KMS-11 (cell line): ENCODE results near the gene GCHFR.

Experiments used
- H2AFZ ChIP-seq: fragments of 200-600 bp; sonication (generic); 2 replicates; pipeline ENCODE4 v1.6.1; 2016; ENCODE audit warnings: antibody characterized with exemption, mixed run types, low read depth
- H3K27ac ChIP-seq: fragments of 200-600 bp; sonication (generic); 2 replicates; pipeline ENCODE4 v1.6.1; 2016; ENCODE audit warnings: mild to moderate bottlenecking, mixed run types
- H3K27me3 ChIP-seq: fragments of 200-600 bp; sonication (generic); 2 replicates; pipeline ENCODE4 v1.6.1; 2017; ENCODE audit warnings: mild to moderate bottlenecking, low read depth, mixed run types, moderate library complexity; ENCODE audit not compliant: insufficient read depth
- H3K36me3 ChIP-seq: fragments of 200-600 bp; sonication (generic); 2 replicates; pipeline ENCODE4 v1.6.1; 2017; ENCODE audit warnings: mild to moderate bottlenecking, mixed run types; ENCODE audit not compliant: insufficient read depth
- H3K4me1 ChIP-seq: fragments of 200-600 bp; sonication (generic); 2 replicates; pipeline ENCODE4 v1.6.1; 2016; ENCODE audit warnings: mild to moderate bottlenecking, low read depth, mixed run types; ENCODE audit not compliant: poor library complexity, severe bottlenecking
- H3K4me2 ChIP-seq: fragments of 200-600 bp; sonication (generic); 2 replicates; pipeline ENCODE4 v1.7.0; 2016; ENCODE audit warnings: mild to moderate bottlenecking, mixed run types
- H3K4me3 ChIP-seq: fragments of 200-600 bp; sonication (generic); IDR thresholded peaks from 2 replicates; pipeline ENCODE4 v1.6.1; 2017; ENCODE audit warnings: low read depth, low read length, mixed read lengths; ENCODE audit not compliant: insufficient read depth
- H3K79me2 ChIP-seq: fragments of 200-600 bp; sonication (generic); 2 replicates; pipeline ENCODE4 v1.6.1; 2016; ENCODE audit warnings: low read depth, mixed run types; ENCODE audit not compliant: insufficient read depth
- H3K9ac ChIP-seq: fragments of 200-600 bp; sonication (generic); 2 replicates; pipeline ENCODE4 v1.6.1; 2016; ENCODE audit warnings: mild to moderate bottlenecking, mixed run types
- H4K20me1 ChIP-seq: fragments of 200-600 bp; sonication (generic); 2 replicates; pipeline ENCODE4 v1.6.1; 2016; ENCODE audit warnings: mild to moderate bottlenecking, mixed run types; ENCODE audit not compliant: insufficient read depth
- TF ChIP-seq, protein P1 (sequence below): fragments of 200-600 bp; sonication (generic); conservative IDR thresholded peaks from 2 replicates; pipeline ENCODE4 v1.6.1; 2017; ENCODE audit warnings: low read depth, mild to moderate bottlenecking, antibody characterized with exemption, low read length, moderate library complexity, mixed read lengths

Gene GCHFR

DNA sequence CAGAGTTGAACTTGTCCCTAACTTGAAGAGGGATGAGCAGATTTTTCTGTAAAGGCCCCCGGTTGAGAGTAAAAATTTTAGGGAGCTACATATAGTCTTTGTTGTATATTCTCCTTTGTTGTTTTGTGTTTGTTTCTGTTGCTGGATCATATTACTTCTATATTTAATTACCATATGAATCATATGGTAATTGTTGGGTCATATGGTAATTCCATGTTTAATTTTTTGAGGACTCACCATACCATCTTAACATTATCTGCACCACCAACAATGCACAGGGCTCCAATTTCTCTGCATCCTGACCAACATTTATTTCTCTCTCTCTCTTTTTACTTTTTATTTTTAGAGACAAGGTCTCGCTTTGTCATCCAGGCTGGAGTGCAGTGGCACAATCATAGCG lies 35.7 kb downstream of the GCHFR start:
- Histone ChIP-seq H3K4me3 (no peak overlapping the region), H3K36me3 (no peaks in the 10 kb centered on the region), H3K27ac (no peak overlapping the region), H3K9ac (no peak overlapping the region), H2AFZ (no peak overlapping the region), H3K79me2 (no peaks in the 10 kb centered on the region; the same call in 1 of the 2 replicates), H3K27me3 (no peaks in the 10 kb centered on the region), H4K20me1 (no peaks in the 10 kb centered on the region), H3K4me2 (no peak overlapping the region), H3K4me1 (peaks cover 3% of the 10 kb centered on the region)
- TF ChIP-seq, protein P1, sequence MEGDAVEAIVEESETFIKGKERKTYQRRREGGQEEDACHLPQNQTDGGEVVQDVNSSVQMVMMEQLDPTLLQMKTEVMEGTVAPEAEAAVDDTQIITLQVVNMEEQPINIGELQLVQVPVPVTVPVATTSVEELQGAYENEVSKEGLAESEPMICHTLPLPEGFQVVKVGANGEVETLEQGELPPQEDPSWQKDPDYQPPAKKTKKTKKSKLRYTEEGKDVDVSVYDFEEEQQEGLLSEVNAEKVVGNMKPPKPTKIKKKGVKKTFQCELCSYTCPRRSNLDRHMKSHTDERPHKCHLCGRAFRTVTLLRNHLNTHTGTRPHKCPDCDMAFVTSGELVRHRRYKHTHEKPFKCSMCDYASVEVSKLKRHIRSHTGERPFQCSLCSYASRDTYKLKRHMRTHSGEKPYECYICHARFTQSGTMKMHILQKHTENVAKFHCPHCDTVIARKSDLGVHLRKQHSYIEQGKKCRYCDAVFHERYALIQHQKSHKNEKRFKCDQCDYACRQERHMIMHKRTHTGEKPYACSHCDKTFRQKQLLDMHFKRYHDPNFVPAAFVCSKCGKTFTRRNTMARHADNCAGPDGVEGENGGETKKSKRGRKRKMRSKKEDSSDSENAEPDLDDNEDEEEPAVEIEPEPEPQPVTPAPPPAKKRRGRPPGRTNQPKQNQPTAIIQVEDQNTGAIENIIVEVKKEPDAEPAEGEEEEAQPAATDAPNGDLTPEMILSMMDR, result no peak

DNA sequence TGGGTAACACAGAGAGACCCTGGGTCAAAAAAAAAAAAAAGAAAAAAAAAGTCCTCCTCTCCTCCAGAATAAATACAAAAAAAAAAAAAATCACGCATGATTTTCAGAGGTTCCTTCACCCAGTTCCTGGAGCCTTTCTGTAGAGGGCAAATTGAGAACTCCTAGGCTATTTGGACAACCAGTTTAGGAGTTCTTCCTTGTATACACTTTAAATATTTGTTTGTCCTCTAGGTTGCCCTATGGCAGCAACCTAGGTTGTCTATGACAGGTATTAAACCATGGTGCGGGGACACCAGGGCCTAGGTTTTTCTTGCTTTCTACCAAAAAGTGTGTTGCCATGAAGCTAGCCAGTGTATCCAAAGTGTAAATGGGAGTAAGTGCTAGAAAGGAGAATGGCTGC lies 39.2 kb downstream of the GCHFR start:
- Histone ChIP-seq H3K4me2 (no peak overlapping the region), H4K20me1 (no peaks in the 10 kb centered on the region), H2AFZ (no peak overlapping the region), H3K27ac (no peak overlapping the region), H3K9ac (no peak overlapping the region), H3K79me2 (no peaks in the 10 kb centered on the region), H3K4me1 (peaks cover 8% of the 10 kb centered on the region), H3K36me3 (no peaks in the 10 kb centered on the region), H3K27me3 (no peaks in the 10 kb centered on the region), H3K4me3 (no peak overlapping the region)
- TF ChIP-seq, protein P1, result no peak

DNA sequence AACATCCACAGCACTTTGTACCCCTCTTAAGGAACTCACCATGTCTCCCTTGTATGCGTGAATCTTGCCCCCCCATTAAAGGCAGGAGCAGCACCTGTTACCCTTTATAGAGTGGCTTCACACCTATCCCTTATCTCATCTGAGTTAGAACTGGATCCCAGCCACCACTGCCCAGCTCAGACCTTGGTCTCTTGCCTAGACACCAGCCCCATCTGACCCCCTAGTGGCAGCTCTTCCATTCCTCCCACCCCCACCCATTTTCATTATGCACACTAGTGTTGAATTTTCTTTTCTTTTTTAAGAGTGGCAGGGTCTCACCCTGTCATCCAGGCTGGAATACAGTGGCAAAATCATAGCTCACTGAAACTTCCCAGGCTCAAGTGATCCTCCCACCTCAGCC lies 39.8 kb downstream of the GCHFR start:
- Histone ChIP-seq H3K36me3 (no peaks in the 10 kb centered on the region), H3K9ac (no peak overlapping the region), H2AFZ (no peak overlapping the region), H3K4me1 (peaks cover 11% of the 10 kb centered on the region), H3K27ac (no peak overlapping the region), H3K4me2 (no peak overlapping the region), H3K79me2 (no peaks in the 10 kb centered on the region), H3K4me3 (no peak overlapping the region), H4K20me1 (no peaks in the 10 kb centered on the region), H3K27me3 (no peaks in the 10 kb centered on the region)
- TF ChIP-seq, protein P1, result no peak

DNA sequence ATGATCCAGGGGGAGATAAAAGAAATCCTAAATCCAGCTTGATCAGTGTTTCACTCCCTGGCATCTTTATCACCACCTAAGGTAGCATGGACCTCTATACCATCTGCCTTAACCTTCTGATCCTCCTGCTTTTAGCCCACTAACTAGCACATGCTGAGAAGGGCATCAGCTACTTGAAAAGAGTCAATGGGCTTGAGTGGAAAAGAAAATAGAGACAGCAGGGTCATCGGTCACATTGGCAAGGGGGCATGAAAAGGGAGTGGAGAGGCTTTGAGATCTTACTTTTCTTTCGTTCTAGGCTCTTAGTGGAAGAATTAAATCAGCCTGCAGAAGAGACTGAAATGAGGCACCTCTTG lies 42.8 kb downstream of the GCHFR start:
- TF ChIP-seq, protein P1, result no peak
- H3K36me3 ChIP-seq, result no peaks in the 10 kb centered on the region
- H3K4me2 ChIP-seq, result peak overlapping the region; percentile 69
- no peaks in the 10 kb centered on the region for H4K20me1 ChIP-seq
- H3K4me1 ChIP-seq, result peaks cover 11% of the 10 kb centered on the region
- H3K4me3 ChIP-seq, result peak overlapping the region; percentile 42
- H3K79me2 ChIP-seq, result no peaks in the 10 kb centered on the region
- H2AFZ ChIP-seq, result peak overlapping the region; percentile 99
- no peaks in the 10 kb centered on the region for H3K27me3 ChIP-seq
- H3K27ac ChIP-seq, result peak overlapping the region; percentile 90
- peak overlapping the region; percentile 93 for H3K9ac ChIP-seq
